MCF 10A (cell line): ENCODE results near the gene STARD9. TPM values are rescaled to one million over a fixed set of nuclear protein-coding genes. Genes with fewer than 3 reads are reported as not detected.
"Not testable (repeated sequence)": the region's sequence is repeated elsewhere in the genome, so short reads cannot be mapped to it uniquely, and the experiment has no call there.

Source experiments
- BruUV-seq: library from RNA; stranded (reverse); fragments of 400-500 nt; replicated peaks from 2 replicates; lab custom pipeline; 2021; lab: Mats Ljungman, UMichigan
- CTCF ChIA-PET: fragments of 300-600 bp; sonication (Branson Sonifier 250); formaldehyde crosslinking; extraction: SDS; loops from one replicate; lab custom pipeline; 2021; ENCODE audit warnings: antibody characterized with exemption, inconsistent platforms; lab: Yijun Ruan, JAX
- POLR2A ChIA-PET: fragments of 300-600, 350-650 bp; sonication (Branson Sonifier 250); formaldehyde crosslinking; extraction: SDS; loops from one replicate; lab custom pipeline; 2020; ENCODE audit warnings: antibody characterized with exemption, inconsistent platforms; lab: Yijun Ruan, JAX
- DNase-seq: peaks from one replicate; pipeline ENCODE4 v3.0.0-alpha.2; 2018; ENCODE audit not compliant: unreplicated experiment
- H3K27ac Mint-ChIP-seq: one replicate; pipeline ENCODE4 v1.8.0; 2022; ENCODE audit warnings: mild to moderate bottlenecking, low read depth, mixed read lengths; ENCODE audit not compliant: unreplicated experiment
- H3K27me3 Mint-ChIP-seq: one replicate; pipeline ENCODE4 v1.8.0; 2022; ENCODE audit warnings: mixed read lengths; ENCODE audit not compliant: insufficient read depth, unreplicated experiment
- H3K36me3 Mint-ChIP-seq: one replicate; pipeline ENCODE4 v1.8.0; 2022; ENCODE audit warnings: mild to moderate bottlenecking, moderate library complexity, mixed read lengths; ENCODE audit not compliant: insufficient read depth, unreplicated experiment
- H3K4me1 Mint-ChIP-seq: one replicate; pipeline ENCODE4 v1.8.0; 2022; ENCODE audit warnings: mixed read lengths; ENCODE audit not compliant: insufficient read depth, unreplicated experiment
- H3K4me3 Mint-ChIP-seq: one replicate; pipeline ENCODE4 v1.8.0; 2022; ENCODE audit warnings: mild to moderate bottlenecking, moderate library complexity, mixed read lengths; ENCODE audit not compliant: unreplicated experiment
- H3K9me3 Mint-ChIP-seq: one replicate; pipeline ENCODE4 v1.8.0; 2022; ENCODE audit warnings: mixed read lengths; ENCODE audit not compliant: unreplicated experiment
- CTCF ChIP-seq: fragments of 200-600 bp; IDR thresholded peaks from one replicate; pipeline ENCODE4 v1.8.0; 2022; ENCODE audit warnings: antibody characterized with exemption, mild to moderate bottlenecking; ENCODE audit not compliant: unreplicated experiment
- intact Hi-C: fragments of 100-400 bp; cut with micrococcal nuclease; formaldehyde crosslinking; loops from 2 replicates; pipeline ENCODE4 v1.14.1; 2022
- total RNA-seq: library from RNA; stranded (reverse); gene quantifications from 2 replicates; pipeline ENCODE4 v1.2.3, GENCODE V29; 2022

Gene STARD9
- total RNA-seq, 1 experiment from 2014 or later, result 2.0 TPM

- Mint-ChIP-seq H3K27me3 (no peaks in the 10 kb centered on the region), H3K36me3 (peaks cover 31% of the 10 kb centered on the region), H3K4me3 (no peak overlapping the region), H3K9me3 (no peaks in the 10 kb centered on the region), H3K27ac (no peak overlapping the region), H3K4me1 (no peaks in the 10 kb centered on the region)
- ChIA-PET CTCF (interaction anchor here (0.6 to 0.7 kb wide), 2 partner anchors 400 to 1974 kb away, joined by 3 read pairs; no protein-coding TSS in a partner anchor), POLR2A (interaction anchor here (0.6 kb wide), 1 partner anchor 171 kb away, joined by 3 read pairs; no protein-coding TSS in a partner anchor)
- intact Hi-C loops, result no loop called here
- BruUV-seq, result no TSS peak
- TF ChIP-seq CTCF, result no peak
- DNase-seq, result no peak
These were observed 174.9 kb downstream of the STARD9 start for GRCh38 chr15:42750306-42750705.

GRCh38 chr15:42759093-42759492 lies 183.7 kb downstream of the STARD9 start:
- Mint-ChIP-seq H3K9me3 (peaks cover 21% of the 10 kb centered on the region), H3K4me1 (no peaks in the 10 kb centered on the region), H3K36me3 (peaks cover 14% of the 10 kb centered on the region), H3K27ac (no peak overlapping the region), H3K4me3 (no peak overlapping the region), H3K27me3 (no peaks in the 10 kb centered on the region)
- intact Hi-C loops, result no loop called here
- DNase-seq, result no peak
- POLR2A ChIA-PET, result no interaction called here
- BruUV-seq, result no TSS peak
- no peak for TF ChIP-seq CTCF
- CTCF ChIA-PET, result interaction anchor here (0.6 to 1.4 kb wide), 2 partner anchors 43 to 168 kb away, joined by 3 to 8 read pairs; no protein-coding TSS in a partner anchor

GRCh38 chr15:42760759-42761158 lies 185.4 kb downstream of the STARD9 start:
- no TSS peak for BruUV-seq
- DNase-seq, result no peak
- Mint-ChIP-seq H3K4me3 (no peak overlapping the region), H3K27me3 (no peaks in the 10 kb centered on the region), H3K27ac (no peak overlapping the region), H3K36me3 (peaks cover 14% of the 10 kb centered on the region), H3K9me3 (peaks cover 29% of the 10 kb centered on the region), H3K4me1 (no peaks in the 10 kb centered on the region)
- TF ChIP-seq CTCF, result no peak
- ChIA-PET CTCF (interaction anchor here (0.7 kb wide), 1 partner anchor 21 kb away, joined by 3 read pairs; no protein-coding TSS in a partner anchor), POLR2A (no interaction called here)
- intact Hi-C loops, result no loop called here

- H3K4me1 Mint-ChIP-seq, DNase-seq, H3K27me3 Mint-ChIP-seq, POLR2A ChIA-PET, H3K27ac Mint-ChIP-seq, H3K4me3 Mint-ChIP-seq, intact Hi-C loops, CTCF ChIA-PET, BruUV-seq: not testable (repeated sequence)
- peaks cover 14% of the 10 kb centered on the region for H3K36me3 Mint-ChIP-seq
- peaks cover 39% of the 10 kb centered on the region for H3K9me3 Mint-ChIP-seq
These were observed 186.4 kb downstream of the STARD9 start for GRCh38 chr15:42761813-42762212.

- DNase-seq, H3K27me3 Mint-ChIP-seq, intact Hi-C loops, BruUV-seq, H3K4me1 Mint-ChIP-seq, H3K4me3 Mint-ChIP-seq, H3K27ac Mint-ChIP-seq: not testable (repeated sequence)
- ChIA-PET CTCF (interaction anchor here (0.6 kb wide), 1 partner anchor 462 kb away, joined by 3 read pairs; no protein-coding TSS in a partner anchor), POLR2A (interaction anchor here (0.6 kb wide), 1 partner anchor 839 kb away, joined by 4 read pairs; no protein-coding TSS in a partner anchor)
- Mint-ChIP-seq H3K36me3 (peaks cover 14% of the 10 kb centered on the region), H3K9me3 (peaks cover 43% of the 10 kb centered on the region)
These were observed 188.8 kb downstream of the STARD9 start for GRCh38 chr15:42764154-42764731.

- CTCF ChIA-PET, result interaction anchor here (0.7 kb wide), 1 partner anchor 291 kb away, joined by 3 read pairs; no protein-coding TSS in a partner anchor
- intact Hi-C loops, H3K27me3 Mint-ChIP-seq, H3K4me3 Mint-ChIP-seq, H3K4me1 Mint-ChIP-seq, H3K27ac Mint-ChIP-seq, BruUV-seq, DNase-seq: not testable (repeated sequence)
- Mint-ChIP-seq H3K9me3 (peaks cover 41% of the 10 kb centered on the region), H3K36me3 (peaks cover 13% of the 10 kb centered on the region)
- POLR2A ChIA-PET, result interaction anchor here (0.7 kb wide), 1 partner anchor 314 kb away, joined by 3 read pairs; no protein-coding TSS in a partner anchor
These were observed 190.7 kb downstream of the STARD9 start for GRCh38 chr15:42766109-42766508.
